ENCODE measurements around the gene B4GALT5.
"Not testable (repeated sequence)": the region's sequence is repeated elsewhere in the genome, so short reads cannot be mapped to it uniquely, and the experiment has no call there.

DNA sequence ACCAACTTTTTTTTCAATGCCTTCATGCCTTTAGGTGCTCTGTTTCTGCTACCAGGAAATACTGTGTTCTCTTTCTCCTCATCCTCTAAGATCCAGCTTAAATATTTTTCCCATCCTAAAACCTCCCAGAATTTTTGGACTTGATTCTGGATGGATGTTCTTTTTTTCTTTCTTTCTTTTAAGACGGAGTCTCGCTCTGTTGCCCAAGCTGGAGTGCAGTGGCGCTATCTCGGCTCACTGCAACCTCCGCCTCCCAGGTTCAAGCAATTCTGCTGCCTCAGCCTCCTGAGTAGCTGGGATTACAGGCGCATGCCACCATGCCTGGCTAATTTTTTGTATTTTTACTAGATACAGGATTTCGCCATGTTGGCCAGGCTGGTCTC, 11.5 kb upstream of the B4GALT5 start:
- TF ChIP-seq, protein P1, sequence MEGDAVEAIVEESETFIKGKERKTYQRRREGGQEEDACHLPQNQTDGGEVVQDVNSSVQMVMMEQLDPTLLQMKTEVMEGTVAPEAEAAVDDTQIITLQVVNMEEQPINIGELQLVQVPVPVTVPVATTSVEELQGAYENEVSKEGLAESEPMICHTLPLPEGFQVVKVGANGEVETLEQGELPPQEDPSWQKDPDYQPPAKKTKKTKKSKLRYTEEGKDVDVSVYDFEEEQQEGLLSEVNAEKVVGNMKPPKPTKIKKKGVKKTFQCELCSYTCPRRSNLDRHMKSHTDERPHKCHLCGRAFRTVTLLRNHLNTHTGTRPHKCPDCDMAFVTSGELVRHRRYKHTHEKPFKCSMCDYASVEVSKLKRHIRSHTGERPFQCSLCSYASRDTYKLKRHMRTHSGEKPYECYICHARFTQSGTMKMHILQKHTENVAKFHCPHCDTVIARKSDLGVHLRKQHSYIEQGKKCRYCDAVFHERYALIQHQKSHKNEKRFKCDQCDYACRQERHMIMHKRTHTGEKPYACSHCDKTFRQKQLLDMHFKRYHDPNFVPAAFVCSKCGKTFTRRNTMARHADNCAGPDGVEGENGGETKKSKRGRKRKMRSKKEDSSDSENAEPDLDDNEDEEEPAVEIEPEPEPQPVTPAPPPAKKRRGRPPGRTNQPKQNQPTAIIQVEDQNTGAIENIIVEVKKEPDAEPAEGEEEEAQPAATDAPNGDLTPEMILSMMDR (IDR thresholded peaks at IDR 0.05), result not testable (repeated sequence)
- not testable (repeated sequence) for TF ChIP-seq EP300, POLR2AphosphoS5 (IDR thresholded peaks at IDR 0.05)
